ENCODE data around the gene GRB14.
"Not testable (repeated sequence)": the region's sequence is repeated elsewhere in the genome, so short reads cannot be mapped to it uniquely, and the experiment has no call there.

Gene GRB14

DNA sequence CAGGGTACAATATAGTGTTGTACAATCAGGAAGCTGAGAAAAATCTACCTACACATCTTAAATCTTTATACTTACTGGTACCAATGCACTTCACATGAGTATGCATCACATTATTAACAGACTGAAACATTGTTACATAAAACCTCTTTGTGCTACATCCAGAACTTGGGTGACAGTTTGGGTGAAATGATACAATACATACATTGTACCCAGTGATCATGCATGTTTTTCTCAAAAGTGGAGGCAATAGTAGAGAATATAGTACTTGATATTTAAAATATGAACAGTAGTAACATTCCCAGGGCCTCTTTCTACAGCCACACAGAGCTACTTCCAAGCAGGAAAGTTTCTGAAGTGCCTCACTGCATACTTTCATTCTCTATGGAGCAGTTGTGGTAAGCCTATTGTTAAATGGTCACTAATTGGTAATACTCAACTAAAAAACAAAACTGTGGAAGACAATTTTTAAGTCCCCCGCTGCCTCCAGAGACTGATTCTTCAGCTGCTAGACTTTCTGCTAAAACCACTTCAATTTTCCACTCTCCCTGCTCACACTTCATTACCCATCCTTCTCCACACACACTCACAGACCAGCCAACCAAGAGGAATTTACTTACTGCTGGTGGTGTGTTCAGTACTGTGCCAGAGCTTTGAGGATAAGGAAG lies 22.9 kb upstream of the GRB14 start:
- Histone ChIP-seq H3K4me3 (ENCODE audit: low read depth, low read length) (no peak overlapping the region), H3K36me3 (no peaks in the 10 kb centered on the region), H3K9me3 (no peaks in the 10 kb centered on the region), H3K4me1 (no peaks in the 10 kb centered on the region), H3K27me3 (no peaks in the 10 kb centered on the region)
- TF ChIP-seq, protein P1, sequence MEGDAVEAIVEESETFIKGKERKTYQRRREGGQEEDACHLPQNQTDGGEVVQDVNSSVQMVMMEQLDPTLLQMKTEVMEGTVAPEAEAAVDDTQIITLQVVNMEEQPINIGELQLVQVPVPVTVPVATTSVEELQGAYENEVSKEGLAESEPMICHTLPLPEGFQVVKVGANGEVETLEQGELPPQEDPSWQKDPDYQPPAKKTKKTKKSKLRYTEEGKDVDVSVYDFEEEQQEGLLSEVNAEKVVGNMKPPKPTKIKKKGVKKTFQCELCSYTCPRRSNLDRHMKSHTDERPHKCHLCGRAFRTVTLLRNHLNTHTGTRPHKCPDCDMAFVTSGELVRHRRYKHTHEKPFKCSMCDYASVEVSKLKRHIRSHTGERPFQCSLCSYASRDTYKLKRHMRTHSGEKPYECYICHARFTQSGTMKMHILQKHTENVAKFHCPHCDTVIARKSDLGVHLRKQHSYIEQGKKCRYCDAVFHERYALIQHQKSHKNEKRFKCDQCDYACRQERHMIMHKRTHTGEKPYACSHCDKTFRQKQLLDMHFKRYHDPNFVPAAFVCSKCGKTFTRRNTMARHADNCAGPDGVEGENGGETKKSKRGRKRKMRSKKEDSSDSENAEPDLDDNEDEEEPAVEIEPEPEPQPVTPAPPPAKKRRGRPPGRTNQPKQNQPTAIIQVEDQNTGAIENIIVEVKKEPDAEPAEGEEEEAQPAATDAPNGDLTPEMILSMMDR (IDR thresholded peaks at IDR 0.05; ENCODE audit: low read depth, low read length), result no peak
- DNase-seq, result no peak

DNA sequence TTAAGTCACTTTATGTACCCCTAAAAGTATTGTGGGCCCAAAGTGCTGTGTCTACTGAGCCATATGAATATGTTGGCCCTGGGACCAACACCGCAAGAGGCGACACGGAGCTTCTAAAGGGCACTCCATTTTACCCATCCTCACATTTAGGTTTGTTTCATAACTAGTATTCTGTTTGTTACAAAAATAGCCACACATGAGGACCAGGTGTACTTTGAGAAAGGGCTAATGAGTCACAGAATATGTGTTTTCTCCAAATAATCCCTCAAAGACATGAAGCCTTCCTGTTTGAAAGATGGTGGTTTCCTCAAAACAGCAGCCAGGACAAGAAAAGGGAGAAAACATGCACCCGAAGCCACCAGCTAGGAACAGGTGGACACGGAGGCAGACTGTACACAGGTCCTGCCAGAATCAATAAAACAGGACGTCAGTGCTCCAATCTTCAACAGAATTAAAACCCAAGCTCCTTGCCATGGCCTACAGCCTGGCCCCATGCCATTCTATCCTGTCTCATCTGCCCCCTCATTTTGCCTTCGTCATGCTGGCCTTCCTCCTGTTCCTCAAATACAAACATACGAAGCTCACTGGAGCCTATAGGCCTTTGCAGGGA lies 21.8 kb upstream of the GRB14 start:
- H3K9me3 ChIP-seq, result no peaks in the 10 kb centered on the region
- TF ChIP-seq, protein P1 (IDR thresholded peaks at IDR 0.05; ENCODE audit: low read depth, low read length), result no peak
- H3K27me3 ChIP-seq, result no peaks in the 10 kb centered on the region
- no peak overlapping the region for H3K4me3 ChIP-seq (ENCODE audit: low read depth, low read length)
- no peak for DNase-seq
- no peaks in the 10 kb centered on the region for H3K36me3 ChIP-seq
- no peaks in the 10 kb centered on the region for H3K4me1 ChIP-seq

DNA sequence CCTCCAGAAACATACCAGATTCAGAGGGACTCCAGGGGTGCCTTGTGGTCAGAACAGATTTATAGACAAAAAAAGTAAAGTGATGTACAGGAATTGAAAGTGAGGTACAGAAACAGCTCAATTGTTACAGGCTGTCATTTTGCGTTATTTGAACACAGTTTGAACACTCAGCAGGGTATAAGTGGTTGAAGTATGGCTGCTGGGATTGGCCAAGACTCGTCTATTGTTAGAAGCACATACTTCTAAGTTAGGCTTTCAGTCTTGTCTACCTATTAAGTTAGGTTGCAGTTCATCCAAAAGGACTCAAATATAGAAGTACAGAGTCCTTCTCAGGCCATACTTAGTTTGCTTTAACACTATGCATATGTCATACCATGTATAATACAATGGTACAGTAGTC lies 21.0 kb upstream of the GRB14 start:
- H3K9me3 ChIP-seq, result no peaks in the 10 kb centered on the region
- TF ChIP-seq, protein P1 (IDR thresholded peaks at IDR 0.05; ENCODE audit: low read depth, low read length), result no peak
- no peaks in the 10 kb centered on the region for H3K27me3 ChIP-seq
- no peaks in the 10 kb centered on the region for H3K4me1 ChIP-seq
- no peak overlapping the region for H3K4me3 ChIP-seq (ENCODE audit: low read depth, low read length)
- DNase-seq, result no peak
- H3K36me3 ChIP-seq, result no peaks in the 10 kb centered on the region

DNA sequence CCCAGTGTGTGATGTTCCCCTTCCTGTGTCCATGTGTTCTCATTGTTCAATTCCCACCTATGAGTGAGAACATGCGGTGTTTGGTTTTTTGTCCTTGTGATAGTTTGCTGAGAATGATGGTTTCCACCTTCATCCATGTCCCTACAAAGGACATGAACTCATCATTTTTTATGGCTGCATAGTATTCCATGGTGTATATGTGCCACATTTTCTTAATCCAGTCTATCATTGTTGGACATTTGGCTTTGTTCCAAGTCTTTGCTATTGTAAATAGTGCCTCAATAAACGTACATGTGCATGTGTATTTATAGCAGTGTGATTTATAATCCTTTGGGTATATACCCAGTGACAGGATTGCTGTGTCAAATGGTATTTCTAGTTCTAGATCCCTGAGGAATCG lies 7.0 kb upstream of the GRB14 start:
- not testable (repeated sequence) for H3K4me1 ChIP-seq; DNase-seq; H3K27me3 ChIP-seq; H3K36me3 ChIP-seq; H3K9me3 ChIP-seq; H3K4me3 ChIP-seq (ENCODE audit: low read depth, low read length)

DNA sequence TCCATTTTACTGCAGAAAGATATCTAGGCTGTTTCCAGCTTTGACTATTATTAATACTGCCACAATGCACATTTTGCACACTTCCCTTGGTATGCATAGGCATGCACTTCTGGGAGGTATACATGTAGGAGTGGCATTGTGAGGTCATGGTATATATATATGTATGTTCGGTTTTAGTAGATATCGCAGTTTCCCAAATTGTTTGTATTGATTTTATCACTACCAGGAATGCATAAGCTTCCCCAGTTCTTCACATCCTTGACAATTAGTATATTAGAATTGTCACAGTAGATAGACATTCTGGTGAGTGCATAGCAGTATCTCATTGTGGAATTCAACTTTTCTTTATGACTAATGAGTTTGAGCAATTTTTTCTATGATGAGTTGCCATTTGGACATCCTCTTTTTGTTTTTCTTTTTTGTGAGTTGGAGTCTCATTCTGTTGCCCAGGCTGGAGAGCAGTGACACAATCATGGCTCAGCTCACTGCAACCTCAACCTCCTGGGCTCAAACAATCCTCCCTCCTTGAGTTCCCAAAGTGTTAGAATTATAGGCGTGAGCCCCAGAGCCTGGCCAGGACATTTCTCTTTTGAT lies 4.2 kb upstream of the GRB14 start:
- Histone ChIP-seq H3K36me3 (no peaks in the 10 kb centered on the region), H3K9me3 (no peaks in the 10 kb centered on the region), H3K4me1 (no peaks in the 10 kb centered on the region), H3K4me3 (ENCODE audit: low read depth, low read length) (no peak overlapping the region), H3K27me3 (peaks cover 4% of the 10 kb centered on the region)
- no peak for DNase-seq
- TF ChIP-seq, protein P1 (IDR thresholded peaks at IDR 0.05; ENCODE audit: low read depth, low read length), result no peak

DNA sequence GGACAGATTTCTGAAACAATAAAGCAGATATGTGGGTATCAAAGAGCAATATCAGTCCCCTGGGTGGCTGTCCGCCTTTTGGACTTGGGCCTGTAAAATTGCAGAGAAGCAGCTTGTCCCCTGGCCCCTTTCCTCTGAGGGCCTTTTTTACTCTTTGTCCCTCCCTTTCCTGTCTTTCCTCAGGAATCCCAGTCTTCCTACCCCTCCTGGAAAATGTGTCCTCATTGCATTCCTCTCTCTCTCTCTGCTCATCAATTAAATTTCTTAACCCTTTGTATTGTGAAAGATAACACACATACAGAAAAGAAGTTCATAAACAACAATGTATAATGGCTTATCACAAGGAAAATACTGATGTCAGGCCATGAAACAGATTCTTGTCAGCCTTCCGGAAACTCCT lies 3.0 kb upstream of the GRB14 start:
- Histone ChIP-seq H3K4me1 (no peaks in the 10 kb centered on the region), H3K9me3 (no peaks in the 10 kb centered on the region), H3K27me3 (peaks cover 4% of the 10 kb centered on the region), H3K36me3 (no peaks in the 10 kb centered on the region), H3K4me3 (ENCODE audit: low read depth, low read length) (no peak overlapping the region)
- DNase-seq, result no peak
- TF ChIP-seq, protein P1 (IDR thresholded peaks at IDR 0.05; ENCODE audit: low read depth, low read length), result no peak

All from BE2C (cell line).